GM19328 (cell line): ENCODE measurements around the gene IAPP.
"Not testable (repeated sequence)": the region's sequence is repeated elsewhere in the genome, so short reads cannot be mapped to it uniquely, and the experiment has no call there.

Experiments used
- ATAC-seq: cut with Tn5 transposase; IDR thresholded peaks from one replicate; pipeline ENCODE4 v1.9.1; 2021; ENCODE audit warnings: mild to moderate bottlenecking, moderate library complexity; ENCODE audit not compliant: unreplicated experiment

The IAPP gene

DNA sequence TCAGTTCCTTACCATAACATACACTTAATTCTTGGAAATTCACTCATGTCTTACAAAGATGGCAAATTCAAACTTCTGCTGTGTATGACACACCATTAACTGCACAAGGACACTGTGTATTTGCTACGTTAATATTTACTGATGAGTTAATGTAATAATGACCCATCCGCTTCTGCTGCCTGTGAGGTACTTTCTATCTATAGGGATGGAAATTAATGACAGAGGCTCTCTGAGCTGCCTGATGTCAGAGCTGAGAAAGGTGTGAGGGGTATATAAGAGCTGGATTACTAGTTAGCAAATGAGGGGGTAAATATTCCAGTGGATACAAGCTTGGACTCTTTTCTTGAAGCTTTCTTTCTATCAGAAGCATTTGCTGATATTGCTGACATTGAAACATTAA lies at the start of gene IAPP:
IAPP (plus strand) TSS at position 301 of the 400 bp plus-strand sequence. CDS start 450 bp downstream, outside the sequence.
- ATAC-seq, result no peak

DNA sequence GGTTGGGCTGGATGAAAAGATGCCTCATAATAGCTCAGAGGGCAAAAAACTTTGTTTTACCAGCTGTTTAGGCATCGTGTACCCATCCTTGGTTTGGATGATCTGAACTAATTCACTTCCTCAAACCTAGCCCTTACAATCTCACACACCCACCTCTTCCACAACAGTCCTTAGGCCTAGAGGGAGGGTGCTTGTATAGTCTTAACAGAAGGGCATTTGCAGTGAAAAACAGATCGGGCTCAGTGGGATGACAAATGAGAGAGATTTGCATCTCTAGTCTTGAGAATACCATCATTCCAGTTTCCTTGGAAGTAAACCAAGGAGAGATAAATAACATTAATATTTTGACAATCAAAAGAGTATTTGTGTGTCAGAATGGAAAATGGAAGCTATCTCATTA lies 49.0 kb upstream of the IAPP start:
- no peak for ATAC-seq

DNA sequence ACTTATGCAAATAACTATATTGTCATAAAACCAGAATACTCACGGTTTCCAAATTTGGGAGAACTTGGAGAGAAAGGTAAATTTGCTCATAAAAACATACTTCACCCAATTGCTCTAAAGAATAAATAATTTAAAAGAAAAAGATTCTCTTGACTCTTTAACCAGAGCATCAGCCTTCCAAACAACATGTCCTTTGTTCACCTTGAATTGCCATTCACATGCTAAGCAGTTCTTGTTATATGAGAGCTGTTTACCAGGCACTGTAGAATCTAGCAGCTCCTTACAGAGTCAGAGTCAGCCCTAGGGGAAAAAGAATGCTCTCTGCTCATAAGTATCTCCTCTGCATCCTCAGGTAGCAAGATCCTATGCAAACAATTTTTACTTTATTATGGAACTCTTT lies 48.2 kb upstream of the IAPP start:
- no peak for ATAC-seq

DNA sequence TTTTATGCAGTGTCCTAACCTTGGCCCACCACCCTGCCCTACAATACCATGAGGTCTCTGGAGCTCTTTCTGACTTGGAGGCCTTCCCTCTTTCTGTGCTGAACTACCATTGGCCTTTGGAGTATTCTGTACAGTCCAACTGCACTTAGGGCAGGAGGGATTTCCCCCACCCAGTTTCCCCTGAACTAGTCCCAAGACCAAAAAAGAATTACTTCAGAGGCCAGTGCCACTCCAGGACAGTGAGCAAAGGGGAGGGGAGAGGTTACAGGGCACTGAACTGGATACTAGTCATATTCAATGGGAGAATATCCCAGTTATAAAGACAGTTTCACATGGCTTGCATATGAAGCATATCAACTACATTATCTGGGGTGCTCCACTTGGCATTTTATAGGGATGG lies 44.1 kb upstream of the IAPP start:
- ATAC-seq, result no peak

DNA sequence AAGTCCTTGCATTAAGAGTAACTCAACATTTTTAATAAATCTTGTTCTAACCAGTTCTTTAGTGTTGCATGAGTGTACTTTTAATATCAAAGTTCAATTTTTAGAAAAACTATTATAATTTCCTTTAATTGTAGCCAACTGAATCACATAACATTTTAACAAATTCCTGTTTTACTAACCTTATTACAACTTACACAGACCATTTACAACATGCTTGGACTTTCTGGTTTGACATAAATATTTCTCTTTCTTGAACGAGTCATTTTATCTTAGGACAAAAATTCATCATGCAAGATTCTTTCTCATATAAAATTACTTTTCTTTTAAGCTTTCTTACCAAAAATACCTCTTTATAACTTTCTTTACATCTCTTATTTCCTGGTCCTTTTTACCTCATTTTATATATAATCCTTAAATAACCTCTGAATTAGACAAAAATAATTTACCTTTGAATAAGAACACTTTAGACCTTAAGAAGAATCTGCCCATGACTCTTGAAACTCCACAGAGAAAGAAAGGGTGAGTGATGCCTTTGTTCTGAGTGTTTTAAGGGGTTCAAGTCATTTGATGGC lies 41.9 kb upstream of the IAPP start:
- no peak for ATAC-seq

DNA sequence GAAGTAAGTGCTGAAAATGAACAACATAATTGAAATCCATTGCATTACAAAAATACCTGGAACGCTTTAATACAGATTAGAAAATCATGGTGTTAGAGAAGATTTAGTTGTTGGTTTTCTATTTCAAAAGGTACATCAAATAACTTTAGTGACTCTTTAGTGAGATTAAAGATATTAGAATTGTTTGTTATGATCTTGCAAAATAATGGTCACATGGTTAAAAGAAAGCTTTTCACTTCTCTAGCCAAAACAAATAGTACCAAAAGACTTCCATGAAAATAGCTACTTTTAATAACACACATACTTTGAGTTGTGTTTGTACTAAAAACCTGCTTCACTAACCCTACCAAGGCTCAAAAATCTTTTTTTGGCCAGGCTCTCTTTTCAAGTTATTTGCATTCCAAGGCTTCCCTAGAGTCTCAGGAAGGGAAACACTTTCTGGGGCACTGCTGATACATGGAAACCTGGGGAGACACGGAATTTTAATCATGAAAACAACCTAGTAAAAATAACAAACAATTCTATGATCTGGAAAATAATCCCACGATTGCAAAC lies 37.9 kb upstream of the IAPP start, which contains the start of gene SLCO1A2:
SLCO1A2 (minus strand) TSS at position 147 of the 555 bp plus-strand sequence. CDS start 270 bp downstream, outside the sequence.
- ATAC-seq, result no peak

DNA sequence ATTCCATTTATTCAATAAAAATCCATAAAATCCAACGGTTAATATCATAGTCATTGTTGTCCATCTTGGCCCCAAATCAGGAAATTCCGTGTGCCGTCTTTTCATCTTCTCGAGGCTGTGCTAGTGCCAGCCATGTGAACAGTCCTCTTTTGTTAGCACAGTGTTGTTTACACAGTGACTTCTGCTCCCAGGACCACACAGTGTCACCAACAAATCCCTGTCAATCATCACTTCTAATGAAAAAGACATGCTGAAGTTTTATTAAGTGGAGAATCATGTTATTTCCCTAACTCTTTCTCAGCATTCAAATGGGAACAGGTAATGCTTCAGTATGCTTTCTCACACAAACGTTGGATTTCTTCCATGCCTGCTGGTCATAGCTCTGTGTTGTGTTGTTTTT lies 36.0 kb upstream of the IAPP start:
- ATAC-seq, result no peak

DNA sequence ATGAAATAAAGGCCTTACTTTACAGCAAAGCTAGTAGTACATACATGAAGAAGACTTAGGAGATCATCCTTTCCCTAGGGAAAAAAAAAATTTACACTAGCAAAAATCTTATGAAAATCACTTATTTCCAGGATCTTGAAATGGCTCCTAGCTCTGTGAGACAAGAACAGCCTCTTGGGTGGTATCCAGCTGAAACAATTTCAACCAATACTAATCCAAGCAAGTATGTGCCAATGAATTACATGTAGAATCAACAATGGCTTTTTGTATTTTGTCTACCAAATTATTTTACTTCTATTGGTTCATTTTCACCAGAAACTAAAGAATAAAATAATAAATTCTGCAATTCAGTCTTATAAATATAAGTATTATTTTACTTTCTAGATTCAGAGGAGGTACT lies 35.2 kb upstream of the IAPP start:
- ATAC-seq, result no peak

DNA sequence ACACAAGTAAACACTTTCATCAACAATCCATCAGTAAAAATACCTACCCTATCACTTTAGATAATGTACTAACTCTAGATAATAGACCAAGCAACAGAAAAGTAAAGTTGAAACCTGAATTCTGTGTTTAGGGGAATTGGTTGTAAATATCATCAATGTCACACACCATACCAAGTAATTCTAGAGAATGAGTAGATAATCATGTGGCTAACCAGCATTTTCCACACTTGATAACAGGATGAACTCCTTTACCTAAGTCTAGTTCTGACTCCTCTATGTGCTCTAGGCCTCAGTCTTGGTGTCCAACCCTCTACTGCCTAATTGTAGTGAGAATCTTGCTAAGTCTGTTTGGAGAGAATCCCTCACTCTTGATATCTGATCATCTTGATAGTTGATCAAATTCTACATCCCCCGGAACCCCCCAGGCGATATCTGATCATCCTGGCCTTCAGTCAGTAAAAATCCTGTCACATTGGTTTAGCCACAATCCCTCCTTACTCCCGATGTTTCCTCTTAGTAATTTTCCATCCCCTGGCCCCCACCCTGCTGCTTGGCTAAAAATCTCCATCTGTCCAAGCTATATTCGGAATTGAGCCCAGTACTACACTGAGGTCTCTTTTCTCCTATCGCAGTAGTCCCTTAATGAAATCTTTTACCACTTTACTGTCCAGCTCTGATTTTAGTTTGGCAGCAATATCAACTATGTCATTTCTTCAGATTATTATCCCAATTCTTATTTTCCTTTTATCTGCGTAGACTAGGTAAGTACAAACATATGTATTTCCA lies 34.5 kb upstream of the IAPP start:
- no peak for ATAC-seq

DNA sequence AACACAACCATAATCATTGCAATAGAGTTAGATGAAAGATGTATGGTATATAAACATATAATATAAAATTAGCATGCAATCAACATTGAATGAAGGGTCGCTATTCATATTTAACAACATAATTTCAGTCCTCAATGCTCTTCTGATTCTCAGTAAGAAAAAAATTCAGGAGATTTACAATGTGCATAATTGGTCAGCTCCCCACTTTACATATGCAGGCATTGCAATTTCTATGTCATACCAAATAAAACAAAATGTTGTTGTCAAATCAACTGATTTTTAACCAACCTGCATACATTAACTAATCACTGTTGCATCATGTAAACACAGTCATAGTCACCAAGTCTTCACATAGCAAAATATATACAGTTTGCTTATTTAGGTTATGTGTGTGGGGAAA lies 32.8 kb upstream of the IAPP start:
- no peak for ATAC-seq

DNA sequence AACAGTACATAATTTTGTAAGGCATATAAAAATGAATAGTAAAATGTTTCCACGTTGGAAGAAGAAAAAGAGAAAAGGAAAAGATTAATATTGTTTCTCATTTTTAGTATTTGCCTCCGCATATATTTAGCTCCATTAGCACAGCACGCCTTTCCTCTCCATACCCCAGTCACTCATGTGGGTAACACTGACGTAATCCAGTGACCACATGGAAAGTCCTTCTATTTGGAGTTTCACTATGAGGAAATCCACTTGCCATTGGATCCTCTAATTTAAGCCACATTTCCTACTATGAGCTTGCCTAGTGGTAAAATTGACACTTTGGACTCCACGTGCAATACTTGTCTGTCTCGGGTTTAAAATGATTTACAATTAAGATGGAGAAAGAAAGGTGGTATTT lies 32.3 kb upstream of the IAPP start:
- ATAC-seq, result no peak

DNA sequence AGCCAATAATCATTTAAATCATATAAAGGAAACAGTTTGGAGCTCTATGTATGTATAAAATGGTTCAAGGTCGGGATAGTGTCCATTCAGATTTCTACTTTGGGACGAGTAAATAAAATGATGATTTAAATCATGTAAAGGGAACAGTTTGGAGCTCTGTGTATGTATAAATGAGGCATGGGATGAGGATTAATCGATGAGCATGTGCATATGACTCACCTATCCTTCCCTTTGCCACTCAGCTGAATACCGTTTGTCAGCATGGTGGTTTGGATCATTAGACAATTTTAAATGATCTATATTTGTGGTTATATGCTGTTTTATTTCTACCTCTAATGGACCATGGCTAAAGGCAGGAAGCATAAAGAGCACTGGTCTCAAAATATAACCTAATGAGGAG lies 30.9 kb upstream of the IAPP start:
- ATAC-seq, result no peak

DNA sequence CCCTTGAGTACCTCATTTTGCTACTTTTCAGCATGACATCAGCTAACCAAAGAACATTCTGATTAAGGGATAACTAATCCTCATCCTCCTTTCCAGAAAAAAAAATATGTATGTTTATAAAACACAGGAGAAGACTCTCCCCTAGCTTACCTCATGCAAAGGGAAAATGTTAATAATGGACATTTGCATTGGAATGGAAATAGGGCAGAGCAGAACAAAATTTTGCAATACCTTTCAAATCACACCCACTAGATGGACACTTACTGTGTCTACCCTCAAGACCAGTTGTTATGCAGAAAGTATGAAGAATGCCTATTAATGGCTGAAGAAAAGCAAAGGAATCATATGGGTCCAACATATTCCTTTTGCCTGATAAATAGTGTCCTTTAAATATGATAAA lies 29.1 kb upstream of the IAPP start:
- ATAC-seq, result no peak

DNA sequence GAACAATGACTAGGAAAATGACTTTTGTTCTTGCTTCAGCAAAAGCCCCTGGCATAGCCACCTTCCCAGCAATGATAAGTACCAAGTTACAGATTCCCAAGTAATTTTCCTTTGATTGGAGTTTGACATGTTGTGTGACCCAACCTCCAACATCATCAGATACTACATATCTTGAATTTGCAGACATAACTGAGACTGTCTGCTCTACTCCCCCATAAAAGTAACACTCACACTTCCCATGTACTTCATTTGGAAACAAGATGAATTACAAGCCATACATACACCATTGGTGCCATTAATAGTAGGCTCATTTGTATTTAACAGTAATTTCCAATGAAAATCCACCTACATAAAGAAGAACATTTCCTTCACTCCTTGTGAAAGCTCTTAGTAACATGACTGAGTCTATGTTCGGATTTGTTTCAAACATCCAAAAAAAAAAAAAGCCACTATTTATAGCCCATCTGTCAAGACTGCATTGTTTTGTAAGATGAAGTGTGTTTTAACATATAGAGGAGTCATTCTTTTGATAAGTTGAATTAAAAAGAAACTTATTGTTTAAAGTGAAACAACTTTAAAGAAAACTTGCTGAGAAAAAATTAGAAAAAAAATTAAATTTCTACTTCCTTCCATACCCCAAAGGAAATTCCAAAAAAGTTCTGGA lies 26.0 kb upstream of the IAPP start:
- ATAC-seq, result no peak

DNA sequence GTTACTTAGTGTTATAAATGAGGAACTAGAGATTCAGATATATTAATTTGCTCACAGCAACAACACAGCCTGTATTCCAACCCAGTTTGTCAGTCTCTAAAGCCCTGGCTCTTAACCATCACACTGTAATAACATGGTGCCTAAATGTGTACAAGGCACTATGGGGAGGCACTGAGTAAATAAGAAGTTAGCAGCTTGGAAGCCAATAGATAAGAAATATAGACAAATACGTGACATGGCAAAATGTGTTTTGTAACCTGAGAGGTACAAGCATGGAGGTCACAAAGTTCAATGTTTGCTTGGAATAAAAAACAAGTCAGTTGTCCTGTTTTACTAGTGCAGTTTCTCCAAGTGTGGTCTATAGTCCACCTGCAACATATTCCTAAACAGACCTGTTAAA lies 21.7 kb upstream of the IAPP start:
- ATAC-seq, result no peak

DNA sequence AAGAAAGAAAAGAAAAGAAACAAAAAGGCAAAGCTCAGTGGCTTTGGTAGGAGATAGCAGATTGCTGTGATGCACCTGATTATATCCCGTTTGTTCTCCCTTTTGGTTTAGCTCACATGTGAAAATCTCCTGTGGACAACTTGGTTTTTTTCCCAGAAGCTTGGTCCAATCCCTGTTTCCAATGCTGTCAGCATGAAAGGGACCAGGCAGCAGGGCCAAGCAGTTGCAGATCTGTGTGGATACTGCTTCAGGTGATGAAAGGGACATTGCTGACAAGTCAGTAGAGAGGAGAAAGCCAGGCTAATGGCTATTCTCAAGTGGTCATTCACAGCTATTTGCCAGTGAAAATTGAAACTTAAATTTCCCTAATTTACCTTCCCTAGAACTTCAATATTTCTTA lies 19.2 kb upstream of the IAPP start:
- no peak for ATAC-seq

DNA sequence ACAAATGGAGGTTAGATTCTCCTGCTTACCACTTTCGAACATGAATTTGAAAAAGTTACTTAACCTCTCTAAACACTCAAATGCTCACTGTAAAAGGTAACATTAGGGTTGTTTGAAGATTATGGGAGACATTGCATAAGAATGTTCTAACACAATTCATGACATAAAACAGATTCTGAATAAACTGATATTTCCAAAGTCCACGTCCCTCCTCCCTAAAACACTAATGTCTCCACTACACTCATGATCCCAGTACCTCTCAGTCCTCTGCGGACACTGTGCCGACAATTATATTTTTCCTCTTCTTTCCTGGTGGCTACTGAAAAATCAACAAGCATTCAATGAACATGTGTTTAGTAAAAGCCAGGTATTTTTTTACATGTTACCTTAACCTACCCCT lies 18.8 kb upstream of the IAPP start:
- no peak for ATAC-seq

DNA sequence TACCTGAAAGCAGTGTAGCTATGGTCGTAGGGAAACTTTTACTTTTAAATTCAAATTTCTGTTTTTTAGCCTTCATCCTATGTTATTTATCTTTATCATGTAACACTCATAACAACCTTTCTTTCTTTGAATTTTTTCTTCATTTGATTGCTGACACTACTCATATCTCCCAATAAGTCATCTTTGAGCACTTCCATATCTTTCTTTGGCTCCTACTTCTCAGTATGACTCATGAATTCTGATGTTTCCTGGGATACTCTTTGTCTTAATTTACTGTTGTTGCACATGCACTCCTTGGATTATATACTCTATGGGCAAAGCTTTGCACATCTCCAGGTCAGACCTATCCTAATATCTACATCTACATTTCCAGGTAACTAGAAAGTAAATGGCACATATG lies 18.1 kb upstream of the IAPP start:
- no peak for ATAC-seq

DNA sequence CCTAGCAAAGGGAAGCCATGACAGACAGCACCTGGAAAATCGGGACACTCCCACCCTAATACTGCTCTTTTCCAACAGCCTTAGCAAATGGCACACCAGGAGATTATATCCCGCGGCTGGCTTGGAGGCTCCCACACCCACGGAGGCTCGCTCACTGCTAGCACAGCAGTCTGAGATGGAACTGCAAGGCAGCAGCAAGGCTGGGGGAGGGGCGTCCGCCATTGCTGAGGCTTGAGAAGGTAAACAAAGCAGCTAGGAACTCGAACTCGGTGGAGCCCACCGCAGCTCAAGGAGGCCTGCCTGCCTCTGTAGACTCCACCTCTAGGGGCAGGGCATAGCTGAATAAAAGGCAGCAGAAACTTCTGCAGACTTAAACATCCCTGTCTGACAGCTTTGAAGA lies 12.1 kb upstream of the IAPP start:
- ATAC-seq, result not testable (repeated sequence)

DNA sequence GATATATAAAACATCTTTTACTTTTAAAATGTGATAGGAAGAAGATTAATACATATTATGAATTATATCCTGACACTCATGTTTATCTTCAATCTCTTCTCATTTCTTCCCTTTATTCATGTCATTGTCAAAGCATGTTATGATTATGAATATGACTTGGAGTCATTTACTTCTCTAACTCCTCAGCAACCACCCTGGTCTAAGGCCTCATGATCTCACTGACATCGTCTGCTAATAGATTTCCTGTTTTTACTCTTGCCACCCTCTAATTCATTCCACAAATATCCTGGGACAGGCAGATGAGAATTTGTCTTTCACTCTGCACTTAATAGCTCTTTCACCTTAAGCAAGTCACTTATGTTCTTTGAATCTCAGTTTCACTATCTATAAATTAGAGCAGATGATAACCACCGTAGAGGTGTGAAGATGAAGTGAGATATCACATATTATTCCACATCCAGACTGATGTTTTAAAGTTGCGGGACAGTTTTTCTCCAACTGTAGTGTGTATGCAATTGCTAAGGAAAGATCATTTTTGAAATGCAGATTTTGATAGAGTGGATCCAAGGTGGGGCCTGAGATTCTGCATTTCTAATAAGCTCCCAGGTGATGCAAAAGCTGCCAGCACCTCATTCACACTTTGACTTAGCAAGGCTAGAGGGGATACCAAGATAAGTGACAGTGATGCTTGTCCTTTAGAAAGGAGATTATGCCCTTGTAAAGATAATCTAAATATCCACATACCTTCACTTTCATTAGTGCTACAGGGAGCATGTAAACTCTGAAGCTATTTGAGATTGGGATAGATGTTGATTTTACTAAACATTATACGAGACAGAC lies 3.3 kb upstream of the IAPP start:
- no peak for ATAC-seq

DNA sequence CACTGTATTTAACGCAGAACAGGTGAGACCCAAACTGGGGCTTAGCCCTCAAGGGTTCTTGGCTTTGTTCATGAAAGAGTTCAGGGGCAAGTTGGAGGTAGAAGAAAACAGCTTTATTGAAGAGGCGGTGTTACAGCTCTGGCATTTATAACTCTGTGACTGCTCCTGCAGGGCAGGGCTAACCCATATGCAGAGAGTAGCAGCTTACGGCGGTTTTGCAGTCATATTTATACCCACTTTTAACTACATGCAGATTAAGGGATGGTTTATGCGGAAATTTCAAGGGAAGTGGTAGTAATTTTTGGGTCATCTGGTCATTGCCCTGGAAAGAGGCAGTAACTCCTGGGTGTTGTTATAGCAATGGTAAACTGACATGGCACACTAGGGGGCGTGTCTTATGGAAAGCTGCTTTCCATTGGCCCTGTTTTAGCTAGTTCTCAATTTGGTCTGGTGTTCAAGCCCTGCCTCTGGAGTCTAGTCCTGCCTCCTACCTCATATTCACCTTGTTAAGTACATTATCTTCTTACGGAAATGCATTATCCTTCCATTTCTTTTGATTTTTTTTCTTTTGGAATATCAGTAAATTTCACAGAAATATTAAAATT lies 1.8 kb upstream of the IAPP start:
- no peak for ATAC-seq
